ENCODE data around the gene TRMT10C.

DNA sequence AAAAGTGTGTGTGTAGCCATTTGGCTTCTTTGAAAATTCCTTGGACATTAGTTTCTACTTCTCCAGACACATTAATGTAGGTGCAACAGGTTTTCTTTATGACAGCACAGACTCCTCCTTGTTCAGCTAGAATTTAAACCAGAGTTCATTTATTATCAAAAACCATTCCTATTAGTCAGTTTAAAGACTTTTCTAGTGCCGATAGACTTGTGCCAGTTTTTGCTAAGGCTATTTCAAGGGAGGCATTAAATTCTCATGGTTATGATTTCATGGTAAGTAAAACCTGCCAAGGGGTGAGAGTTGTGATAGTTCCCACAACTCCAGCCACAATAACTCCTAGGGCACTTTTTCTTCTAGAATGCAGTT, 28.1 kb upstream of the TRMT10C start:
- TF ChIP-seq, protein P1, sequence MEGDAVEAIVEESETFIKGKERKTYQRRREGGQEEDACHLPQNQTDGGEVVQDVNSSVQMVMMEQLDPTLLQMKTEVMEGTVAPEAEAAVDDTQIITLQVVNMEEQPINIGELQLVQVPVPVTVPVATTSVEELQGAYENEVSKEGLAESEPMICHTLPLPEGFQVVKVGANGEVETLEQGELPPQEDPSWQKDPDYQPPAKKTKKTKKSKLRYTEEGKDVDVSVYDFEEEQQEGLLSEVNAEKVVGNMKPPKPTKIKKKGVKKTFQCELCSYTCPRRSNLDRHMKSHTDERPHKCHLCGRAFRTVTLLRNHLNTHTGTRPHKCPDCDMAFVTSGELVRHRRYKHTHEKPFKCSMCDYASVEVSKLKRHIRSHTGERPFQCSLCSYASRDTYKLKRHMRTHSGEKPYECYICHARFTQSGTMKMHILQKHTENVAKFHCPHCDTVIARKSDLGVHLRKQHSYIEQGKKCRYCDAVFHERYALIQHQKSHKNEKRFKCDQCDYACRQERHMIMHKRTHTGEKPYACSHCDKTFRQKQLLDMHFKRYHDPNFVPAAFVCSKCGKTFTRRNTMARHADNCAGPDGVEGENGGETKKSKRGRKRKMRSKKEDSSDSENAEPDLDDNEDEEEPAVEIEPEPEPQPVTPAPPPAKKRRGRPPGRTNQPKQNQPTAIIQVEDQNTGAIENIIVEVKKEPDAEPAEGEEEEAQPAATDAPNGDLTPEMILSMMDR (IDR thresholded peaks at IDR 0.05; ENCODE audit: poor library complexity), result no peak
- no peak for TF ChIP-seq EZH2phosphoT487 (IDR thresholded peaks at IDR 0.05; ENCODE audit: low read depth, severe bottlenecking, unreplicated experiment)

Data from hepatocyte (in vitro differentiated cells).